ENCODE measurements around the gene CEP76.
A peak's percentile ranks its signal among the peaks of the same experiment; 100 is the strongest.
"Not testable (repeated sequence)": the region's sequence is repeated elsewhere in the genome, so short reads cannot be mapped to it uniquely, and the experiment has no call there.

Gene CEP76

GRCh38 chr18:12701161-12701560, 1.4 kb downstream of the CEP76 start:
- no peak for DNase-seq

- no peak for DNase-seq
These were observed 2.8 kb downstream of the CEP76 start for GRCh38 chr18:12699747-12700146.

- no peak for DNase-seq
These were observed 8.5 kb downstream of the CEP76 start for GRCh38 chr18:12694032-12694431.

- DNase-seq: no peak
These were observed 10.3 kb downstream of the CEP76 start for GRCh38 chr18:12692206-12692605.

- no peak for DNase-seq
These were observed 13.2 kb downstream of the CEP76 start for GRCh38 chr18:12689256-12689850.

- DNase-seq: no peak
These were observed 16.4 kb downstream of the CEP76 start for GRCh38 chr18:12686100-12686499.

- no peak for DNase-seq
These were observed 23.2 kb downstream of the CEP76 start for GRCh38 chr18:12679183-12679786.

GRCh38 chr18:12668041-12668440, 34.5 kb downstream of the CEP76 start:
- DNase-seq: no peak

- peak; percentile 68 for DNase-seq
These were observed 42.5 kb downstream of the CEP76 start for GRCh38 chr18:12659904-12660605.

- DNase-seq: peak; percentile 89
These were observed 43.9 kb downstream of the CEP76 start for GRCh38 chr18:12658426-12659138.

GRCh38 chr18:12657684-12658425, 44.7 kb downstream of the CEP76 start, which contains the start of gene SPIRE1:
TSS of gene SPIRE1 (minus strand) at chr18:12658107. CDS start at chr18:12657866, 241 bp downstream.
- DNase-seq: peak; percentile 36

GRCh38 chr18:12656938-12657683, 45.4 kb downstream of the CEP76 start:
- DNase-seq: peak; percentile 80

- DNase-seq: no peak
These were observed 46.0 kb downstream of the CEP76 start for GRCh38 chr18:12656605-12656937.

GRCh38 chr18:12654971-12655370, 47.6 kb downstream of the CEP76 start:
- DNase-seq: no peak

- DNase-seq: no peak
These were observed 49.6 kb downstream of the CEP76 start for GRCh38 chr18:12652861-12653401.

GRCh38 chr18:12651651-12652050, 50.9 kb downstream of the CEP76 start:
- no peak for DNase-seq

GRCh38 chr18:12647773-12648172, 54.8 kb downstream of the CEP76 start:
- no peak for DNase-seq

- no peak for DNase-seq
These were observed 56.7 kb downstream of the CEP76 start for GRCh38 chr18:12645751-12646203.

GRCh38 chr18:12645254-12645653, 57.3 kb downstream of the CEP76 start:
- DNase-seq: no peak

- not testable (repeated sequence) for DNase-seq
These were observed 58.8 kb downstream of the CEP76 start for GRCh38 chr18:12643756-12644155.

- DNase-seq: no peak
These were observed 61.7 kb downstream of the CEP76 start for GRCh38 chr18:12640881-12641200.
